ENCODE measurements around the gene SPAG17.

DNA sequence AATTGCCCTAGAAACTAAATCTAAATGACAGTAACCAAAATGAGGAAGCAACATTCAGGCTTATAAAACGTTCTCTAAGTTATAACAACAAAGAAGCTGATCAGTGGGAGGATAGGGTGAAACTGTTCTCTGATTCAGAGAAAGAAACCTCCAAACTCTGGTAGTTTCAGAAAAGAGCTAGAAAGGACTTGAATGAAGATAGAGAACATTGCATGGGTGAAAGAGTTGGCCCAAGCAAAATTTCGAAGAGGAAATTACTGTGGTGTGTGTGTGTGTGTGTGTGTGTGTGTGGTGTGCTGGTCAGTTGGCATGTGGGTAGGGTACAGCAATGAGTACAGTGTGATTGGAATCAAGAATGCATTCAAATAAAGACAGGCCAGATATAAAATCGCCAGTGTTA is 16.5 kb upstream of the SPAG17 start:
- TF ChIP-seq, protein P1, sequence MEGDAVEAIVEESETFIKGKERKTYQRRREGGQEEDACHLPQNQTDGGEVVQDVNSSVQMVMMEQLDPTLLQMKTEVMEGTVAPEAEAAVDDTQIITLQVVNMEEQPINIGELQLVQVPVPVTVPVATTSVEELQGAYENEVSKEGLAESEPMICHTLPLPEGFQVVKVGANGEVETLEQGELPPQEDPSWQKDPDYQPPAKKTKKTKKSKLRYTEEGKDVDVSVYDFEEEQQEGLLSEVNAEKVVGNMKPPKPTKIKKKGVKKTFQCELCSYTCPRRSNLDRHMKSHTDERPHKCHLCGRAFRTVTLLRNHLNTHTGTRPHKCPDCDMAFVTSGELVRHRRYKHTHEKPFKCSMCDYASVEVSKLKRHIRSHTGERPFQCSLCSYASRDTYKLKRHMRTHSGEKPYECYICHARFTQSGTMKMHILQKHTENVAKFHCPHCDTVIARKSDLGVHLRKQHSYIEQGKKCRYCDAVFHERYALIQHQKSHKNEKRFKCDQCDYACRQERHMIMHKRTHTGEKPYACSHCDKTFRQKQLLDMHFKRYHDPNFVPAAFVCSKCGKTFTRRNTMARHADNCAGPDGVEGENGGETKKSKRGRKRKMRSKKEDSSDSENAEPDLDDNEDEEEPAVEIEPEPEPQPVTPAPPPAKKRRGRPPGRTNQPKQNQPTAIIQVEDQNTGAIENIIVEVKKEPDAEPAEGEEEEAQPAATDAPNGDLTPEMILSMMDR (IDR thresholded peaks at IDR 0.05) = no peak
- TF ChIP-seq EZH2 (IDR thresholded peaks at IDR 0.05) = no peak
